NCI-H1694 treated with DMSO at 0.1 percent for 48 hours (cell line): ENCODE results near the gene VSX2.

Experiments used
- DNase-seq: peaks from one replicate; lab custom pipeline; 2025; lab: John Stamatoyannopoulos, UW

VSX2 gene

DNA sequence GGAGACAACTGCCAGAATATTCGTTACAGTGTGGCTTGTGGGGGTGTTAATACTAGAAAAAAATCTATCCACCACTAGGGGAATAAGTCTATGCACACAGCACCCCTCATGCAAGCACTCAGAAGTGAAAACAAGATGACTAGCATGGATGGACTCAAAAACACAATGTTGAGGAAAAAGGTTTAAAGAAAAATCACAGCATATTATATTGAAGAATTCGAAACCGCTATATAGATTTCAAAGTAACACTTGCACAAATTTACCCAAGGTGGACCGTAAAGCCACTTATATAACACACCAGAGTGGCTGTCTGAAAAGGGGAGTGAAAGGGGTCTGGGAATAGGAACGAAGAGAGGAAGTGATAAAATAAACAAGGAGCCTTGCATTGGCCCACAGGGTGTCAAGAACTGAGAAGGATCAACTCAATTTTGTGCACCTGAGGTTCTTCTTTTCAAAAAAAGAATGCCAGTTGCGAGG lies 62.9 kb downstream of the VSX2 start:
- DNase-seq: peak; percentile 69

DNA sequence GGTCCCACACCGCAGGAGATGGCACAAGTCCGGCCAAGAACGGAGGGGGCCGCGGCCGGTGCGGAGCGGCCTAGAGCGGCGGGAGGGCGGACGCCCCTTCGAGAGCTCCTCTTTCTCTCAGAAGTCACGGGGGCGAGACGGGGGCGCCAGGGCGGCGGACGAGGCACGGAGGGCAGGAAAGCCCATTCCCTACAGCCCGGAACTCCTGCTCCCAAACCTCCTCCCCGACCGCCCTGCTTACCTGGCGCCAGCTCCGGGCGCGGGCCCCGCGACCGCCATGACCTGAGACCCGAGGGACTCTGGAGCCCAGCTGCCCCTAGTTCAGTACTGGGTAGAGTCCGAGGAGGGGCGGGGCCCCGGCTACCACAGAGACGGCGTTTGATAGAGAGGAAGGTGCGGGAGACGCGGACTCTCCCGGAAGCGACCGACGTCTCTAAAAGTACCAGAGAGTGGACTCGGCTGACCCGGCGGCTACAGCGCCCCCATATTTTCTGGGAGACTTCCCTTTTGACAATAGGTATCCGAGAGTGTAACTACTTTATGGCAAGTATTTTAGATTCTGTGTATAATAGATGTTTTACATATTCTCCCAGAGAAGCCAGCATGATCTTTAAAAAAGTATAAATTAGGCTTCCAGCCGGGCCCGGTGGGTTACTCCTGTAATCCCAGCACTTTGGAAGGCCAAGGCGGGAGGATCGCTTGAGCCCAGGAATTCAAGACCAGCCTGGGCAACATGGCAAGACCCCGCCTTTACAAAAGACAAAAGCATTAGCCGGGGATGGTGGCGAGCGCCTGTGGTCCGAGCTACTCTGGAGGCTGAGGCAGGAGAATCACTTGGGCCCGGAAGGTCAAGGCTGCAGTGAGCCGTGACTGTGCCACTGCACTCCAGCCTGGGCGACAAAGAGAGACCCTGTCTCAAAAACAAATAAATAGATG lies 63.7 kb downstream of the VSX2 start, which contains the start of gene ABCD4:
Gene ABCD4, minus strand, starts transcription at position 301 of the 936 bp plus-strand sequence. Its CDS starts 22 bp downstream, at position 279.
- peak; percentile 95 for DNase-seq

GRCh38 chr14:74308695-74309094 lies 69.4 kb downstream of the VSX2 start:
- no peak for DNase-seq

DNA sequence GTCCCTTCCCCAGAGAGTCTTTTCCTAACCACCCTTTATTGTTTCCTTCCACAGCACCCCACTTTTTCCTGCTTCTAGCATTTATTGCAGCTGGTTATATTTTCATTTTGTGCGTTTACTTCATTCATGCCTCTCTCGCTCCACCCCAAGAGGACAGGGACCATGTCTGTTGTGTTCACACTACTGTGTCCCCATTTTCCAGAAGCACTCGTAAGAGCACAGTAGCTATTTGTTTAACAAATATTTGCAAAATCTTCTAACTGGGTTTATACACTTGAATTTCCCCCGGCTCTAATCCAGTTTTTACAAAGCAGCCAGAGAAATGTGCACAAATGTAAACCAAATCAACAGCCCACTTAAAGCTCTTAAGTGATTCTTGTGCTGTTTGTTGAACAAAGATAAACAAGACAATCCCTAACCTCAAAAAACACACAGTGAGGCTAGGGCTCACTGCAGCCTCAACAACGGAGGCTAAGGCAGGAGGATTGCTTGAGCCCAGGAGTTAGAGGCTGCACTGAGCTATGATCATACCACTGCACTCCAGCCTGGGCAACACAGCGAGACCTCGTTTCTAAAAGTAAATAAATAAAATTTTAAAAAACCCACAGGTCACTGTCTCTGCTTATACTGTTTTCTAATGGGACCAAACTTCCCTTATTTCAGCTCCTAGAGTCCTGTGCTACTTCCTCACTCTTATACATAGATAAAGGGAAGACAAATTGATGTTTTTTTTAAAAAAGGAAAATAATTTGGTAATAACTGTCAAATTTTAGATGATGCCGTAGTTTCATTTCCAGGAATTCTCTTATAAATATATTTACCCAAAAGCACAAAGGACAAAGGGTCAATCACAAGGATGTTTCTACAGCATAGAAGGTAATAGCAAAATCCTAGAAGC lies 70.1 kb downstream of the VSX2 start:
- DNase-seq: no peak

DNA sequence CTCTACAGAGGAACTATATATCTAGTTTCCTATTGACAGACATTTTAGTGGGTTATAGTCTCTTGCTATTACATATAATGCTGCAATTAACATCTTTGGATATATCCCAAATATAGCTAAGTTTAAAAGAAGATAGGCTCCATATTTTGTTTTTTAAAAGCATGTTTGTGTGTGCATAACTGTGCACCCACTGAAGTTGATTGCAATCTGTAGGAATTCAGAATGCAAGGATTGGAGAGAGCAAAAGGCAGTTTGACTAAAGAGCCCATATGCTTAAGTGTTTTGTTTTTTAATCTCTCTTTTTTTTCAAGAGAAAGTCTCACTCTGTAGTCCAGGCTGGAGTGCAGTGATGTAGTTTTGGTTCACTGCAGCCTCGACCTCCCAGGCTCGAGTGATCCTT lies 72.9 kb downstream of the VSX2 start:
- DNase-seq: no peak
